Neural cell (in vitro differentiated cells): ENCODE measurements around the gene CACNA1A. TPM values are rescaled to one million over a fixed set of nuclear protein-coding genes. Genes with fewer than 3 reads are reported as not detected.

Source experiments
- H2AFZ ChIP-seq: fragments of 200-600, 300-800 bp; sonication (generic), shearing (Covaris generic); 2 replicates; pipeline ENCODE4 v1.6.0; 2014; ENCODE audit warnings: low read depth, mild to moderate bottlenecking, antibody characterized with exemption, low read length, moderate library complexity
- H3F3A ChIP-seq: fragments of 200-600 bp; shearing (Covaris generic); 2 replicates; pipeline ENCODE4 v1.6.1; 2016; ENCODE audit warnings: mild to moderate bottlenecking, moderate library complexity, mixed read lengths, antibody characterized with exemption, low read length; ENCODE audit not compliant: insufficient read depth, poor library complexity, severe bottlenecking
- H3K27ac ChIP-seq: fragments of 200-600, 300-800 bp; sonication (generic), shearing (Covaris generic); 2 replicates; pipeline ENCODE4 v1.5.1; 2014; ENCODE audit warnings: mild to moderate bottlenecking, low read length, moderate library complexity
- H3K27me3 ChIP-seq: fragments of 300-800, 200-600 bp; sonication (generic), shearing (Covaris generic); 2 replicates; pipeline ENCODE4 v1.6.0; 2014; ENCODE audit warnings: mild to moderate bottlenecking, low read depth, low read length, moderate library complexity; ENCODE audit not compliant: insufficient read depth
- H3K36me3 ChIP-seq: fragments of 300-800, 200-600 bp; sonication (generic), shearing (Covaris generic); 2 replicates; pipeline ENCODE4 v1.5.1; 2014; ENCODE audit warnings: mild to moderate bottlenecking, antibody characterized with exemption, low read length, moderate library complexity; ENCODE audit not compliant: insufficient read depth
- H3K4me2 ChIP-seq: fragments of 300-800, 200-600 bp; sonication (generic), shearing (Covaris generic); 2 replicates; pipeline ENCODE4 v1.6.0; 2014; ENCODE audit warnings: mild to moderate bottlenecking, low read length
- H3K4me3 ChIP-seq: fragments of 300-800, 200-600 bp; sonication (generic), shearing (Covaris generic); 2 replicates; pipeline ENCODE4 v1.5.1; 2014; ENCODE audit warnings: mild to moderate bottlenecking, low read length, moderate library complexity
- H3K79me2 ChIP-seq: fragments of 200-600 bp; shearing (Covaris generic); replicated peaks from 2 replicates; pipeline ENCODE4 v1.6.0; 2014; ENCODE audit warnings: mild to moderate bottlenecking, low read length, moderate library complexity; ENCODE audit not compliant: insufficient read depth
- H3K9ac ChIP-seq: fragments of 300-800, 200-600 bp; sonication (generic), shearing (Covaris generic); 2 replicates; pipeline ENCODE4 v1.6.1; 2016; ENCODE audit warnings: mild to moderate bottlenecking, low read length, mixed read lengths
- H3K9me2 ChIP-seq: fragments of 200-600 bp; shearing (Covaris generic); 2 replicates; pipeline ENCODE4 v1.6.1; 2016; ENCODE audit warnings: mild to moderate bottlenecking, low read length, mixed read lengths; ENCODE audit not compliant: insufficient read depth
- H3K9me3 ChIP-seq: fragments of 200-600, 300-800 bp; sonication (generic), shearing (Covaris generic); 2 replicates; pipeline ENCODE4 v1.6.1; 2016; ENCODE audit warnings: mild to moderate bottlenecking, mixed run types, low read length, moderate library complexity, mixed read lengths
- H4K20me1 ChIP-seq: fragments of 200-600 bp; shearing (Covaris generic); 2 replicates; pipeline ENCODE4 v1.6.1; 2016; ENCODE audit warnings: mild to moderate bottlenecking, mixed run types; ENCODE audit not compliant: insufficient read depth
- EP300 ChIP-seq: fragments of 450-650 bp; conservative IDR thresholded peaks from 2 replicates; pipeline ENCODE4 v1.6.1; 2014; ENCODE audit warnings: antibody characterized with exemption, mild to moderate bottlenecking, moderate library complexity; ENCODE audit not compliant: poor library complexity, severe bottlenecking
- EZH2 ChIP-seq: fragments of 200-600, 300-800 bp; shearing (Covaris generic), sonication (generic); IDR thresholded peaks from 2 replicates; pipeline ENCODE4 v1.6.1; 2014; ENCODE audit warnings: antibody characterized with exemption, low read length, borderline replicate concordance, mild to moderate bottlenecking; ENCODE audit not compliant: insufficient read depth, poor library complexity, severe bottlenecking
- MXI1 ChIP-seq: fragments of 450-650 bp; conservative IDR thresholded peaks from 2 replicates; pipeline ENCODE4 v1.6.1; 2014; ENCODE audit warnings: antibody characterized with exemption, mild to moderate bottlenecking; ENCODE audit not compliant: poor library complexity, severe bottlenecking
- POLR2AphosphoS5 ChIP-seq: IDR thresholded peaks from 2 replicates; pipeline ENCODE4 v1.6.1; 2012
- RAD21 ChIP-seq: fragments of 450-650 bp; conservative IDR thresholded peaks from 2 replicates; pipeline ENCODE4 v1.6.1; 2014; ENCODE audit warnings: antibody characterized with exemption, mild to moderate bottlenecking, moderate library complexity
- SMC3 ChIP-seq: fragments of 450-650 bp; conservative IDR thresholded peaks from 2 replicates; pipeline ENCODE4 v1.6.1; 2014; ENCODE audit warnings: antibody characterized with exemption, mild to moderate bottlenecking, moderate library complexity; ENCODE audit not compliant: poor library complexity
- TAF1 ChIP-seq: IDR thresholded peaks from 2 replicates; pipeline ENCODE4 v1.6.1; 2012; ENCODE audit warnings: low read depth
- polyA plus RNA-seq: library from polyadenylated mRNA; depleted of rRNA; stranded (reverse); fragments of >200 nt; gene quantifications from 2 replicates; pipeline ENCODE4 v1.2.3, GENCODE V29; 2014
- TF ChIP-seq, protein P1 (sequence below): fragments of 450-650 bp; IDR thresholded peaks from 2 replicates; pipeline ENCODE4 v1.5.1; 2014; ENCODE audit warnings: antibody characterized with exemption, mild to moderate bottlenecking, moderate library complexity; ENCODE audit not compliant: poor library complexity, severe bottlenecking
- TF ChIP-seq, protein P2 (sequence below): IDR thresholded peaks from 2 replicates; pipeline ENCODE4 v1.6.1; 2012; ENCODE audit warnings: borderline replicate concordance

Gene CACNA1A
- polyA plus RNA-seq, 1 donor from 2014 or later: 6.9 TPM

DNA sequence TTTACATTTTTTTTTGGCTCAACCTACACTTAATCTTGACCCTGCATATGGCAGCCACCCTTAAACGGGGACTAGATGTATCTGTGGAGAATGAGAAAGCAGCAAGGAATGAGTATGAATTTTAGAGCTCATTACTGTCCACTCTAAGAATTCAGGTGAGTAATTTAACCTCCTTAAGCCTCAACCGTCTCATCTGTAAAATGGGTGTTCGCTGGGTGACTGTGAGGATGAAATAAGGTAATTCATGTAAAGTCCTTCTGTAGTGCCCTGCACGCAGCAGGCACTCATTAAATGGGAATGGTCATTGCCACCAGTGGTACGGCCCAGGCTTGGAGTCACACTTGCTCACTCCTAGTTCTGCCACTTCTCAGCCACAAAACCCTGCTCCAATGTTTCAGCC lies 135.3 kb downstream of the CACNA1A start:
- Histone ChIP-seq H3K36me3 (no peaks in the 10 kb centered on the region), H4K20me1 (no peaks in the 10 kb centered on the region), H2AFZ (no peak overlapping the region), H3K27me3 (no peaks in the 10 kb centered on the region), H3K9me3 (no peaks in the 10 kb centered on the region), H3K9ac (no peak overlapping the region), H3K4me2 (no peak overlapping the region), H3K9me2 (no peaks in the 10 kb centered on the region), H3K4me3 (no peak overlapping the region), H3F3A (no peaks in the 10 kb centered on the region), H3K79me2 (no peaks in the 10 kb centered on the region), H3K27ac (no peak overlapping the region)
- no peak for TF ChIP-seq RAD21
- no peak for TF ChIP-seq SMC3
- TF ChIP-seq, protein P1, sequence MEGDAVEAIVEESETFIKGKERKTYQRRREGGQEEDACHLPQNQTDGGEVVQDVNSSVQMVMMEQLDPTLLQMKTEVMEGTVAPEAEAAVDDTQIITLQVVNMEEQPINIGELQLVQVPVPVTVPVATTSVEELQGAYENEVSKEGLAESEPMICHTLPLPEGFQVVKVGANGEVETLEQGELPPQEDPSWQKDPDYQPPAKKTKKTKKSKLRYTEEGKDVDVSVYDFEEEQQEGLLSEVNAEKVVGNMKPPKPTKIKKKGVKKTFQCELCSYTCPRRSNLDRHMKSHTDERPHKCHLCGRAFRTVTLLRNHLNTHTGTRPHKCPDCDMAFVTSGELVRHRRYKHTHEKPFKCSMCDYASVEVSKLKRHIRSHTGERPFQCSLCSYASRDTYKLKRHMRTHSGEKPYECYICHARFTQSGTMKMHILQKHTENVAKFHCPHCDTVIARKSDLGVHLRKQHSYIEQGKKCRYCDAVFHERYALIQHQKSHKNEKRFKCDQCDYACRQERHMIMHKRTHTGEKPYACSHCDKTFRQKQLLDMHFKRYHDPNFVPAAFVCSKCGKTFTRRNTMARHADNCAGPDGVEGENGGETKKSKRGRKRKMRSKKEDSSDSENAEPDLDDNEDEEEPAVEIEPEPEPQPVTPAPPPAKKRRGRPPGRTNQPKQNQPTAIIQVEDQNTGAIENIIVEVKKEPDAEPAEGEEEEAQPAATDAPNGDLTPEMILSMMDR: no peak
- no peak for TF ChIP-seq POLR2AphosphoS5
- no peak for TF ChIP-seq EZH2
- no peak for TF ChIP-seq TAF1
- TF ChIP-seq, protein P2, sequence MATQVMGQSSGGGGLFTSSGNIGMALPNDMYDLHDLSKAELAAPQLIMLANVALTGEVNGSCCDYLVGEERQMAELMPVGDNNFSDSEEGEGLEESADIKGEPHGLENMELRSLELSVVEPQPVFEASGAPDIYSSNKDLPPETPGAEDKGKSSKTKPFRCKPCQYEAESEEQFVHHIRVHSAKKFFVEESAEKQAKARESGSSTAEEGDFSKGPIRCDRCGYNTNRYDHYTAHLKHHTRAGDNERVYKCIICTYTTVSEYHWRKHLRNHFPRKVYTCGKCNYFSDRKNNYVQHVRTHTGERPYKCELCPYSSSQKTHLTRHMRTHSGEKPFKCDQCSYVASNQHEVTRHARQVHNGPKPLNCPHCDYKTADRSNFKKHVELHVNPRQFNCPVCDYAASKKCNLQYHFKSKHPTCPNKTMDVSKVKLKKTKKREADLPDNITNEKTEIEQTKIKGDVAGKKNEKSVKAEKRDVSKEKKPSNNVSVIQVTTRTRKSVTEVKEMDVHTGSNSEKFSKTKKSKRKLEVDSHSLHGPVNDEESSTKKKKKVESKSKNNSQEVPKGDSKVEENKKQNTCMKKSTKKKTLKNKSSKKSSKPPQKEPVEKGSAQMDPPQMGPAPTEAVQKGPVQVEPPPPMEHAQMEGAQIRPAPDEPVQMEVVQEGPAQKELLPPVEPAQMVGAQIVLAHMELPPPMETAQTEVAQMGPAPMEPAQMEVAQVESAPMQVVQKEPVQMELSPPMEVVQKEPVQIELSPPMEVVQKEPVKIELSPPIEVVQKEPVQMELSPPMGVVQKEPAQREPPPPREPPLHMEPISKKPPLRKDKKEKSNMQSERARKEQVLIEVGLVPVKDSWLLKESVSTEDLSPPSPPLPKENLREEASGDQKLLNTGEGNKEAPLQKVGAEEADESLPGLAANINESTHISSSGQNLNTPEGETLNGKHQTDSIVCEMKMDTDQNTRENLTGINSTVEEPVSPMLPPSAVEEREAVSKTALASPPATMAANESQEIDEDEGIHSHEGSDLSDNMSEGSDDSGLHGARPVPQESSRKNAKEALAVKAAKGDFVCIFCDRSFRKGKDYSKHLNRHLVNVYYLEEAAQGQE: no peak
- TF ChIP-seq MXI1: no peak
- TF ChIP-seq EP300: no peak

DNA sequence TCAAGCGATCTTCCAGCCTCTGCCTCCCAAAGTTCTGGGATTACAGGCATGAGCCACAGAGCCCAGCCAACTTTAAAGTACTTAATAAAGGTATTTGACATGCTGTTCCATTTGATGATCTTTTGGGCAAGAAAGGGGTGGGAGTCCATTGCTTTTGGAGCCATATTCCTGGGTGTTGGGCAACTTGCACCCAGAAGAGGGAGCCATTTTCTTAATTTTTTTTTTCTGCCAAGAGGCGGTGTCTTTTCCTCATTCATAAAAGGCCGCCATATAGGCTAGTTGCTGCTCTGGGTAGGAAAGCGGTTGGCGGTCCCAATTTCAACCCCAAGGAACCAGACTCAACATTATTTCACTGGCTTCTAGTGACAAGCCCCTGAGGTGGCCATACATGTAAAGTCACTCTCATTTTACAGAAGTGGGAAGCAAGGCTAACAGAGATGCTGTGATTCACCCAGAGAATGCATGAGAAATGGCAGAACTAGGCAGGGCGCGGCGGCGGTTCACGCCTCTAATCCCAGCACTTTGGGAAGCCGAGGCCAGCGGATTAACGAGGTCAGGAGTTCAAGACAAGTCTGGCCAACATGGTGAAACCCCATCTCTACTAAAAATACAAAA lies 139.6 kb downstream of the CACNA1A start:
- no peaks in the 10 kb centered on the region for H4K20me1 ChIP-seq
- H3K27me3 ChIP-seq: no peaks in the 10 kb centered on the region
- no peak overlapping the region for H3K27ac ChIP-seq
- H3K9me3 ChIP-seq: no peaks in the 10 kb centered on the region
- no peak overlapping the region for H3K4me3 ChIP-seq
- H2AFZ ChIP-seq: no peak overlapping the region
- H3K4me2 ChIP-seq: no peak overlapping the region
- no peaks in the 10 kb centered on the region for H3F3A ChIP-seq
- no peaks in the 10 kb centered on the region for H3K36me3 ChIP-seq
- no peak for TF ChIP-seq MXI1
- TF ChIP-seq RAD21: peak; percentile 72
- TF ChIP-seq, protein P2: no peak
- no peak for TF ChIP-seq POLR2AphosphoS5
- TF ChIP-seq TAF1: no peak
- no peak for TF ChIP-seq EP300
- TF ChIP-seq, protein P1: peak; percentile 67
- TF ChIP-seq SMC3: peak; percentile 74
- TF ChIP-seq EZH2: no peak
- H3K9me2 ChIP-seq: no peaks in the 10 kb centered on the region
- H3K79me2 ChIP-seq: no peaks in the 10 kb centered on the region
- no peak overlapping the region for H3K9ac ChIP-seq
